HG02981 (cell line): ENCODE measurements around the gene NEK5.

ENCODE experiments used
- ATAC-seq: cut with Tn5 transposase; IDR thresholded peaks from one replicate; pipeline ENCODE4 v1.9.1; 2021; ENCODE audit warnings: mild to moderate bottlenecking, moderate library complexity; ENCODE audit not compliant: unreplicated experiment

Gene NEK5

GRCh38 chr13:51988988-51989618 lies 139.8 kb downstream of the NEK5 start:
- no peak for ATAC-seq
